H1 (cell line): Measurements from ENCODE around the gene NXN.

Source experiments
- BRCA1 ChIP-seq: IDR thresholded peaks from 2 replicates; pipeline ENCODE4 v1.6.1; 2012; ENCODE audit warnings: low read depth, low read length, improper control_type of control experiment
- CEBPB ChIP-seq: IDR thresholded peaks from 2 replicates; pipeline ENCODE4 v1.6.1; 2012; ENCODE audit warnings: low read depth, low read length
- CHD2 ChIP-seq: IDR thresholded peaks from 2 replicates; pipeline ENCODE4 v1.6.1; 2012; ENCODE audit warnings: low read length, improper control_type of control experiment
- CREB1 ChIP-seq: IDR thresholded peaks from 2 replicates; pipeline ENCODE4 v1.6.1; 2012; ENCODE audit warnings: inconsistent platforms
- EZH2 ChIP-seq: fragments of 200-600 bp; sonication (generic); IDR thresholded peaks from 2 replicates; pipeline ENCODE4 v1.7.1; 2012; ENCODE audit warnings: low read depth, mild to moderate bottlenecking, moderate library complexity, low read length, inconsistent platforms; ENCODE audit not compliant: severe bottlenecking
- NRF1 ChIP-seq: IDR thresholded peaks from 2 replicates; pipeline ENCODE4 v1.6.1; 2011; ENCODE audit warnings: mild to moderate bottlenecking, low read depth, low read length, improper control_type of control experiment
- POLR2A ChIP-seq, 2 experiments: IDR thresholded peaks; 1 replicate in 1 of 2; 2 replicates in 1 of 2; pipeline ENCODE4 v1.6.1; 2011; ENCODE audit warnings: low read depth in 2 of 2, low read length in 2 of 2, mild to moderate bottlenecking in 2 of 2; ENCODE audit errors: control extremely low read depth in 1 of 2
- POLR2AphosphoS5 ChIP-seq: IDR thresholded peaks from 2 replicates; pipeline ENCODE4 v1.6.1; 2011; ENCODE audit warnings: low read depth, low read length
- SP4 ChIP-seq: IDR thresholded peaks from 2 replicates; pipeline ENCODE4 v1.6.1; 2012; ENCODE audit warnings: low read length, inconsistent platforms
- YY1 ChIP-seq: IDR thresholded peaks from 2 replicates; pipeline ENCODE4 v1.6.1; 2011; ENCODE audit warnings: low read depth, mild to moderate bottlenecking, low read length
- TF ChIP-seq, protein P1 (sequence below), 3 experiments: IDR thresholded peaks; 1 replicate in 2 of 3; 2 replicates in 1 of 3; pipeline versions ENCODE4 v1.5.1 to v1.6.1; 2011; ENCODE audit warnings: low read length in 3 of 3, mild to moderate bottlenecking in 3 of 3, inconsistent platforms in 2 of 3, low read depth in 1 of 3, moderate library complexity in 1 of 3; ENCODE audit not compliant: insufficient read depth in 1 of 3; ENCODE audit errors: control extremely low read depth in 1 of 3
- TF ChIP-seq, protein P2 (sequence below): IDR thresholded peaks from 2 replicates; pipeline ENCODE4 v1.6.1; 2012; ENCODE audit warnings: low read length, inconsistent platforms
- TF ChIP-seq, protein P3 (sequence below): IDR thresholded peaks from 2 replicates; pipeline ENCODE4 v1.6.1; 2011; ENCODE audit warnings: low read length, improper control_type of control experiment

DNA sequence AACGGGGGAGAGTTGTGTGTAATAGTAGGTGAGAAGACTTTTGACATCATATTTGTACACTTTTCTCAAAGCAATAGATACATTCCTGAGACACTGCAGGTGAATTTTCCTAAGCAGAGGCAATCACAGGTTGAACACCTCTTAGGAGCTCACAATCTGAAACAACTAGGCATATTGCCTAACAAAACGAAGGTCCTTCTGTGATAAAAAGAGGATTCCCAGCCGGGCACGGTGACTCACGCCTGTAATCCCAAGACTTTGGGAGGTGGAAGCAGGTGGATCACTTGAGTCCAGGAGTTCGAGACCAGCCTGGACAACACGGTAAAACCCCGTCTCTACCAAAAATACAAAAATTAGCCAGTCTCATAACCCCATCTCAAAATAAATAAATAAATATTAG lies 17.4 kb downstream of the NXN start:
- TF ChIP-seq, protein P1, sequence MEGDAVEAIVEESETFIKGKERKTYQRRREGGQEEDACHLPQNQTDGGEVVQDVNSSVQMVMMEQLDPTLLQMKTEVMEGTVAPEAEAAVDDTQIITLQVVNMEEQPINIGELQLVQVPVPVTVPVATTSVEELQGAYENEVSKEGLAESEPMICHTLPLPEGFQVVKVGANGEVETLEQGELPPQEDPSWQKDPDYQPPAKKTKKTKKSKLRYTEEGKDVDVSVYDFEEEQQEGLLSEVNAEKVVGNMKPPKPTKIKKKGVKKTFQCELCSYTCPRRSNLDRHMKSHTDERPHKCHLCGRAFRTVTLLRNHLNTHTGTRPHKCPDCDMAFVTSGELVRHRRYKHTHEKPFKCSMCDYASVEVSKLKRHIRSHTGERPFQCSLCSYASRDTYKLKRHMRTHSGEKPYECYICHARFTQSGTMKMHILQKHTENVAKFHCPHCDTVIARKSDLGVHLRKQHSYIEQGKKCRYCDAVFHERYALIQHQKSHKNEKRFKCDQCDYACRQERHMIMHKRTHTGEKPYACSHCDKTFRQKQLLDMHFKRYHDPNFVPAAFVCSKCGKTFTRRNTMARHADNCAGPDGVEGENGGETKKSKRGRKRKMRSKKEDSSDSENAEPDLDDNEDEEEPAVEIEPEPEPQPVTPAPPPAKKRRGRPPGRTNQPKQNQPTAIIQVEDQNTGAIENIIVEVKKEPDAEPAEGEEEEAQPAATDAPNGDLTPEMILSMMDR (IDR thresholded peaks at IDR 0.05; ENCODE audit: control extremely low read depth in 1 of 3, insufficient read depth in 1 of 3, low read depth in 1 of 3, low read length in 3 of 3), result no peak
- TF ChIP-seq POLR2A (IDR thresholded peaks at IDR 0.05; ENCODE audit: control extremely low read depth in 1 of 2, low read depth in 2 of 2, low read length in 2 of 2), result no peak
- no peak for TF ChIP-seq BRCA1
- no peak for TF ChIP-seq POLR2AphosphoS5
- TF ChIP-seq, protein P2, sequence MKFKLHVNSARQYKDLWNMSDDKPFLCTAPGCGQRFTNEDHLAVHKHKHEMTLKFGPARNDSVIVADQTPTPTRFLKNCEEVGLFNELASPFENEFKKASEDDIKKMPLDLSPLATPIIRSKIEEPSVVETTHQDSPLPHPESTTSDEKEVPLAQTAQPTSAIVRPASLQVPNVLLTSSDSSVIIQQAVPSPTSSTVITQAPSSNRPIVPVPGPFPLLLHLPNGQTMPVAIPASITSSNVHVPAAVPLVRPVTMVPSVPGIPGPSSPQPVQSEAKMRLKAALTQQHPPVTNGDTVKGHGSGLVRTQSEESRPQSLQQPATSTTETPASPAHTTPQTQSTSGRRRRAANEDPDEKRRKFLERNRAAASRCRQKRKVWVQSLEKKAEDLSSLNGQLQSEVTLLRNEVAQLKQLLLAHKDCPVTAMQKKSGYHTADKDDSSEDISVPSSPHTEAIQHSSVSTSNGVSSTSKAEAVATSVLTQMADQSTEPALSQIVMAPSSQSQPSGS, result no peak
- TF ChIP-seq CEBPB, result no peak
- TF ChIP-seq NRF1, result no peak
- no peak for TF ChIP-seq CREB1
- TF ChIP-seq EZH2, result no peak
- no peak for TF ChIP-seq CHD2
- TF ChIP-seq, protein P3, sequence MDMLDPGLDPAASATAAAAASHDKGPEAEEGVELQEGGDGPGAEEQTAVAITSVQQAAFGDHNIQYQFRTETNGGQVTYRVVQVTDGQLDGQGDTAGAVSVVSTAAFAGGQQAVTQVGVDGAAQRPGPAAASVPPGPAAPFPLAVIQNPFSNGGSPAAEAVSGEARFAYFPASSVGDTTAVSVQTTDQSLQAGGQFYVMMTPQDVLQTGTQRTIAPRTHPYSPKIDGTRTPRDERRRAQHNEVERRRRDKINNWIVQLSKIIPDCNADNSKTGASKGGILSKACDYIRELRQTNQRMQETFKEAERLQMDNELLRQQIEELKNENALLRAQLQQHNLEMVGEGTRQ, result no peak
- no peak for TF ChIP-seq SP4
- TF ChIP-seq YY1, result no peak
